ENCODE measurements around the gene DPP7.

Gene DPP7

GRCh38 chr9:137077758-137078693, 36.5 kb downstream of the DPP7 start:
- peak overlapping the region; percentile 86 for H3K4me3 ChIP-seq (ENCODE audit: low read depth, low read length)
- no peak for TF ChIP-seq CTCF (IDR thresholded peaks at IDR 0.05; ENCODE audit: borderline replicate concordance, insufficient read depth, low read depth, low read length)

GRCh38 chr9:137077010-137077747, 37.4 kb downstream of the DPP7 start, which contains the start of gene UAP1L1:
Gene UAP1L1, plus strand, starts transcription at chr9:137077517. Its CDS starts 16 bp downstream, at chr9:137077533.
- no peak for TF ChIP-seq CTCF (IDR thresholded peaks at IDR 0.05; ENCODE audit: borderline replicate concordance, insufficient read depth, low read depth, low read length)
- peak within 1 kb of the TSS; percentile 86 for H3K4me3 ChIP-seq (ENCODE audit: low read depth, low read length)

- peak overlapping the region; percentile 86 for H3K4me3 ChIP-seq (ENCODE audit: low read depth, low read length)
- TF ChIP-seq CTCF (IDR thresholded peaks at IDR 0.05; ENCODE audit: borderline replicate concordance, insufficient read depth, low read depth, low read length) = no peak
Measured at GRCh38 chr9:137076636-137077009, 37.9 kb downstream of the DPP7 start.

- TF ChIP-seq CTCF (IDR thresholded peaks at IDR 0.05; ENCODE audit: borderline replicate concordance, insufficient read depth, low read depth, low read length) = no peak
- no peak overlapping the region for H3K4me3 ChIP-seq (ENCODE audit: low read depth, low read length)
Measured at GRCh38 chr9:137075275-137075775, 39.2 kb downstream of the DPP7 start.

- TF ChIP-seq CTCF (IDR thresholded peaks at IDR 0.05; ENCODE audit: borderline replicate concordance, insufficient read depth, low read depth, low read length) = no peak
- no peak overlapping the region for H3K4me3 ChIP-seq (ENCODE audit: low read depth, low read length)
Measured at GRCh38 chr9:137074657-137075274, 39.8 kb downstream of the DPP7 start.

- no peak overlapping the region for H3K4me3 ChIP-seq (ENCODE audit: low read depth, low read length)
- TF ChIP-seq CTCF (IDR thresholded peaks at IDR 0.05; ENCODE audit: borderline replicate concordance, insufficient read depth, low read depth, low read length) = no peak
Measured at GRCh38 chr9:137073992-137074399, 40.5 kb downstream of the DPP7 start.
